Neutrophil (primary cell): ENCODE measurements around the gene ADGRV1.
A peak's percentile ranks its signal among the peaks of the same experiment; 100 is the strongest.

Source experiments
- H3K27ac ChIP-seq: fragments of 200-600 bp; sonication (generic); 2 replicates; pipeline ENCODE4 v1.5.1; 2016; ENCODE audit warnings: mild to moderate bottlenecking, moderate library complexity
- H3K27me3 ChIP-seq: fragments of 200-600 bp; sonication (generic); 2 replicates; pipeline ENCODE4 v1.6.0; 2016; ENCODE audit warnings: mild to moderate bottlenecking
- H3K36me3 ChIP-seq: fragments of 200-600 bp; sonication (generic); 2 replicates; pipeline ENCODE4 v1.5.1; 2017
- H3K4me1 ChIP-seq, 2 experiments: fragments of 200-600 bp in 1 of 2; sonication (generic) in 1 of 2; 1 replicate in 1 of 2; 2 replicates in 1 of 2; pipeline versions ENCODE4 v1.5.1 to v1.6.1; 2013 to 2016; ENCODE audit warnings: low read depth in 1 of 2, low read length in 1 of 2, mild to moderate bottlenecking in 1 of 2, moderate library complexity in 1 of 2; ENCODE audit not compliant: control insufficient read depth in 1 of 2, insufficient read depth in 1 of 2
- H3K4me3 ChIP-seq, 2 experiments: fragments of 200-600 bp in 1 of 2; sonication (generic) in 1 of 2; 1 replicate in 1 of 2; 2 replicates in 1 of 2; pipeline ENCODE4 v1.5.1; 2013 to 2016; ENCODE audit warnings: low read depth in 1 of 2, low read length in 1 of 2, mild to moderate bottlenecking in 1 of 2, moderate library complexity in 1 of 2
- H3K9me3 ChIP-seq: fragments of 200-600 bp; sonication (generic); 2 replicates; pipeline ENCODE4 v1.5.1; 2016
- CTCF ChIP-seq: fragments of 200-600 bp; sonication (generic); IDR thresholded peaks from 2 replicates; pipeline ENCODE4 v1.5.1; 2016; ENCODE audit warnings: antibody characterized with exemption

ADGRV1 gene

DNA sequence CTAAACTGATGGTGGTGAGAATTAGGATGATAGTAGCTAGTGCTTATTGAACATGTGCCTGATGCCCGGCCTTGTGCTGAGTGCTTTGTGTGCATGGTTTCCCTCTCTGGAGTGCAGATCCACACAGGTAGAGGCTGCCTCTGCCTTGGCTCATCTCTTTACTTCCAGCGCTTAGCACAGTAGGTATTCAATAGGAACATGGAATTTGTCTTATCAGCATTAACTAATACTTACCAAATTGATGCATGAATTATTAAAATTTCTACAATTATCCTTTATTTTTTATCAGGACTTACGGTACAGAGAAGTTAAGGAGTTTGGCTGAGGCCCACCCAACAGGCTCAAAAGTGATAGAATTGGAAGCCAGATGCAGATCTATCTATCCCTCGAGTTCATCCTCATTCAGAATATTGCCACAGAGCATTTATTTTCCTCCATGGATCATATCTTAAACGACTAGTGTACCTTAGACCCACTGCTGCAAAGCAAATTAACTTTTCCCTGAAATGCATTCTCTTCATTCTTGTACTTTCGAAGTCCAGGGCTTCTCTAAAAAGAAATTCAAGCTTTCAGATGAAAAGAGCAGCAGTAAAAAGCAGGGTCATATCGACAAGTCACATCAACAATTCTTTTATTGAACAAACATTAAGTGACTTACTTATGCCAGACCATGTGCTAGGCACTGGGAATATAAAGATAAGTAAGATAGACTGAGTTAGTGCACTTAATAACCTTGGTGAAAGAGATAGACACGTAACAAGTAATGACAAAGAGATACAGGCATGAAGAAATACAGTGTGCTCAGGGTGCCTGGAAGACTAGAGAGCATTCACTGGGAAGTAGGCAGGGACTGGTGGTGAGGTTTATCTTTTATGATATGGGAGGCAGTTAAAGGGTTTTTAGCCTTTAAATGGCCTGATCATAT, 534.5 kb downstream of the ADGRV1 start:
- H3K27me3 ChIP-seq = no peaks in the 10 kb centered on the region
- no peak overlapping the region for H3K27ac ChIP-seq
- no peak overlapping the region for H3K4me3 ChIP-seq
- TF ChIP-seq CTCF = no peak
- no peaks in the 10 kb centered on the region for H3K36me3 ChIP-seq
- H3K9me3 ChIP-seq = no peaks in the 10 kb centered on the region
- H3K4me1 ChIP-seq = no peaks in the 10 kb centered on the region

DNA sequence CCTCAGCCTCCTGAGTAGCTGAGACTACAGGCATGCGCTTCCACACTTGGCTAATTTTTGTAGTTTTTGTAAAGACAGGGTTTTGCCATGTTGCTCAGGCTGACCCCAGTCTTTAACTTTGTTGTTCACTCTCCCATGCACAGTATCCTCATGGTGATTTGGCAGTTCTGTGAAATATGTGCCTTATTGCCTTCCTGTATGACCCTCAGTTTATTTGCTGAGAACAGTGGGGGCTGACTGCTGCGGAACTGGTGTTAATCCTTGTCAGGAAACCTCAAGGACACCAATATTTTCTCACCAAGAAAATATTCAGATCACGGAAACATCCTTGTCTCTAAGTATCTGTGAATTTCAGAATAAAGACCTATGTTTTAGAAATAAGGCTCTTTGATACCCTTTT, 536.7 kb downstream of the ADGRV1 start:
- Histone ChIP-seq H3K4me3 (no peak overlapping the region), H3K27ac (no peak overlapping the region), H3K27me3 (no peaks in the 10 kb centered on the region), H3K36me3 (no peaks in the 10 kb centered on the region), H3K9me3 (no peaks in the 10 kb centered on the region), H3K4me1 (no peaks in the 10 kb centered on the region)
- TF ChIP-seq CTCF = no peak

DNA sequence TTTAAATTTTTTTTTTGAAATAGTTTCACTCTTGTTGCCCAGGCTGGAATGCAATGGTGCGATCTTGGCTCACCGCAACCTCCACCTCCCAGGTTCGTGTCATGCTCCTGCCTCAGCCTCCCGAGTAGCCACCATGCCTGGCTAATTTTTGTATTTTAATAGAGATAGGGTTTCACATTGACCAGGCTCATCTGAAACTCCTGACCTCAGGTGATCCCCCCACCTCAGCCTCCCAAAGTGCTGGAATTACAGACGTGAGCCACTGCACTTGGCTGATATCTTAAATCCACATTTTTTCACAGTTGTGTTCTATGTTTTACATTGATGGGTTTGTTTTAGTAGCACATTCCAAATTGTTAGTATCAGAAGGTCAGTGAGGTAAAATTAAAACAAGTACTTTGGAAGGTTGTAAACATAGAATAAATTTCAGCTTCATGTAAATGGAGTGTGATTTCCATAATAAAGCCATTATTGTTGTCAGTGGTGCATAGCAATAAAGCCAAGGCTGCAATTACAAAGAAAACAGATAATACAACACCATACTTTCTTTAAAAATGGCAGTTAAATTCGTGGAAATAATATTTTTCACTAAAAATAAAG, 537.3 kb downstream of the ADGRV1 start:
- no peak for TF ChIP-seq CTCF
- no peak overlapping the region for H3K27ac ChIP-seq

GRCh38 chr5:91098541-91098940, 539.9 kb downstream of the ADGRV1 start:
- no peak for TF ChIP-seq CTCF
- H3K4me1 ChIP-seq = peaks cover 5 to 12% of the 10 kb centered on the region in 2 experiments

More for the DNA sequence above, 537.3 kb downstream of the ADGRV1 start:
- Histone ChIP-seq H3K4me3 (no peak overlapping the region), H3K27me3 (no peaks in the 10 kb centered on the region), H3K36me3 (no peaks in the 10 kb centered on the region), H3K4me1 (no peaks in the 10 kb centered on the region), H3K9me3 (no peaks in the 10 kb centered on the region)

GRCh38 chr5:91101600-91102379, 543.2 kb downstream of the ADGRV1 start:
- Histone ChIP-seq H3K4me1 (peaks cover 13 to 20% of the 10 kb centered on the region in 2 experiments), H3K4me3 (no peak overlapping the region), H3K27me3 (no peaks in the 10 kb centered on the region), H3K36me3 (no peaks in the 10 kb centered on the region), H3K27ac (no peak overlapping the region), H3K9me3 (no peaks in the 10 kb centered on the region)
- peak; percentile 87 for TF ChIP-seq CTCF

More at GRCh38 chr5:91098541-91098940, 539.9 kb downstream of the ADGRV1 start:
- no peaks in the 10 kb centered on the region for H3K9me3 ChIP-seq
- no peaks in the 10 kb centered on the region for H3K27me3 ChIP-seq
- H3K4me3 ChIP-seq = no peak overlapping the region
- no peaks in the 10 kb centered on the region for H3K36me3 ChIP-seq
- no peak overlapping the region for H3K27ac ChIP-seq
